ENCODE results near the gene SEMA4B.

DNA sequence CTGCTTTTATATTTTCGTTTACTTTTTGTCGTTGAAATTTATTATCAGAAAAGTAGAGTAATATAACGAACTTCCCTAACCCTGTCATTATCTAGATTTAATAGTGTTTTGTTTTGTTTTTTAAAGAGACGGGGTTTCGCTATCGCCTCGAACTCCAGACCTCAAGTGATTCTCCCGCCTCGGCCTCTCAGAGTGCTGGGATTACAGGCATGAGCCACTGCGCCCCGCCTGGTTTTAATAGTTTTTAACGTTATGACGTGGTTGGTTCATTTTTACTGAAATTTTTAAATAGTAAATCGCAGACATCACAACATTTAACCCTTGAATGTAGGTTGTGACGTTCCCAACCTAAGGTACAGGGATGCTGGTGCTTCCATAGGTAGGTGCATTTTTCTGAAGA is 65.4 kb downstream of the SEMA4B start:
- TF ChIP-seq, protein P1, sequence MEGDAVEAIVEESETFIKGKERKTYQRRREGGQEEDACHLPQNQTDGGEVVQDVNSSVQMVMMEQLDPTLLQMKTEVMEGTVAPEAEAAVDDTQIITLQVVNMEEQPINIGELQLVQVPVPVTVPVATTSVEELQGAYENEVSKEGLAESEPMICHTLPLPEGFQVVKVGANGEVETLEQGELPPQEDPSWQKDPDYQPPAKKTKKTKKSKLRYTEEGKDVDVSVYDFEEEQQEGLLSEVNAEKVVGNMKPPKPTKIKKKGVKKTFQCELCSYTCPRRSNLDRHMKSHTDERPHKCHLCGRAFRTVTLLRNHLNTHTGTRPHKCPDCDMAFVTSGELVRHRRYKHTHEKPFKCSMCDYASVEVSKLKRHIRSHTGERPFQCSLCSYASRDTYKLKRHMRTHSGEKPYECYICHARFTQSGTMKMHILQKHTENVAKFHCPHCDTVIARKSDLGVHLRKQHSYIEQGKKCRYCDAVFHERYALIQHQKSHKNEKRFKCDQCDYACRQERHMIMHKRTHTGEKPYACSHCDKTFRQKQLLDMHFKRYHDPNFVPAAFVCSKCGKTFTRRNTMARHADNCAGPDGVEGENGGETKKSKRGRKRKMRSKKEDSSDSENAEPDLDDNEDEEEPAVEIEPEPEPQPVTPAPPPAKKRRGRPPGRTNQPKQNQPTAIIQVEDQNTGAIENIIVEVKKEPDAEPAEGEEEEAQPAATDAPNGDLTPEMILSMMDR (IDR thresholded peaks at IDR 0.05; ENCODE audit: low read depth, low read length) = no peak
- TF ChIP-seq EZH2phosphoT487 (IDR thresholded peaks at IDR 0.05; ENCODE audit: low read depth) = no peak

Data from OCI-LY3 (cell line).